Measurements from ENCODE around the gene ST14. TPM values are rescaled to one million over a fixed set of nuclear protein-coding genes. Genes with fewer than 3 reads are reported as not detected.

Gene ST14
- total RNA-seq, 1 donor from 2014 or later: 0.13 TPM

DNA sequence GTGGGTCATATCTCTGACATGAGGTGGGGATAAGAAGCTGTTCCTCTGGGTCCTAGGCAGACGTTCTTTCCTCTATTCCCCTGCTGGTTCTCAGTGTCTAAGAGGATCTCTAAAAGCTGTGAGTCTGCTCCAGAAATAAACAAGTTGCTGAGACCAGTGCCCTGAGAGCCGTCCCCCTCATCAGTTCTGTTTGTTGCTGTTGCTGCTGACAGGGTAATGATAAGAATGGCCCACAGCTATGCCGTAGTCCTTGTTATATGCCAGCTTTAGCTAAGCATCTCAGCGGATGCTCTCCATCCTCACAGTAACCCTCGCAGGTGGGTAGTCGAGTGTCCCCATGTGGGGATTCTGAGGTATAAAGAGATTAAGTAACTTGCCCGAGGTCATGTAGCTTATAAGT, 23.5 kb upstream of the ST14 start:
- no peak for DNase-seq (ENCODE audit: low read depth in 2 of 2)

DNA sequence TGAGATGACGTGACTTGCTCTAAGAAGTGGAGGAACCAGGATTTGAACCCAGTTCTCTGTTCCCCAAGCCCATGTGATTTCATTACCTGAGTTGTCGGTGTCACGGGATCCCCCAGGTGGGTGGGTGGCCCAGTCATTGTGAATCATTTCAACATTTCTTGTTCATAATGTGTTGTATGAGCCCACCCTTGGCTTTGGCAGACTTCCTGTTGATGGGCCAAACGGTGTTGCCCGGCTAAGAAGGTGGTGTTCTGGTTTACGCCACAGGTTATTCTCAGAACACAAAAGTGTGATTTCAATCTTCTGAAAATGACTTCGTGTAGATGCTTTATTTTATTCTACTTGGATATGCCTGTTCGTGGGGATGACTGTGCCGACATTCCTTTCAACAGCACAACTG, 21.6 kb upstream of the ST14 start:
- DNase-seq (ENCODE audit: low read depth in 2 of 2): no peak

DNA sequence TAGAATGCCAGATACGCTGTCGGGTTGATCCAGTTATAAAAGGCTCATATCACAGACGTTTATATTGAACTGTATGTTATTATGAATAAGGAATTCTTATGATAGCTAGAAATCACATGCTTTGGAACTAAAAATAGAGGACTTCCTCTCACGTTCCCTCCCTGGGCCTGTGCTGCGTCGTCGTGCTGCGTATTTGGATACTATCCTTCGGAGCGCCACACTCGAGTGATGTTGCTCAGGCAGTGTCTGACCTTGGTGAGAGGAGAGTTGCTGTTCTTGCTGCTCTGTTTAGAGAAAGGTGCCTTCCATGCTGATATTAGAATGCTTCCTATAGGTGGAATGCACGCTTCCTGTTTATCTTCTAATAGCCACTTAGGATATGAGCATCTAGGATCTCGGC, 20.2 kb upstream of the ST14 start:
- no peak for DNase-seq (ENCODE audit: low read depth in 2 of 2)

DNA sequence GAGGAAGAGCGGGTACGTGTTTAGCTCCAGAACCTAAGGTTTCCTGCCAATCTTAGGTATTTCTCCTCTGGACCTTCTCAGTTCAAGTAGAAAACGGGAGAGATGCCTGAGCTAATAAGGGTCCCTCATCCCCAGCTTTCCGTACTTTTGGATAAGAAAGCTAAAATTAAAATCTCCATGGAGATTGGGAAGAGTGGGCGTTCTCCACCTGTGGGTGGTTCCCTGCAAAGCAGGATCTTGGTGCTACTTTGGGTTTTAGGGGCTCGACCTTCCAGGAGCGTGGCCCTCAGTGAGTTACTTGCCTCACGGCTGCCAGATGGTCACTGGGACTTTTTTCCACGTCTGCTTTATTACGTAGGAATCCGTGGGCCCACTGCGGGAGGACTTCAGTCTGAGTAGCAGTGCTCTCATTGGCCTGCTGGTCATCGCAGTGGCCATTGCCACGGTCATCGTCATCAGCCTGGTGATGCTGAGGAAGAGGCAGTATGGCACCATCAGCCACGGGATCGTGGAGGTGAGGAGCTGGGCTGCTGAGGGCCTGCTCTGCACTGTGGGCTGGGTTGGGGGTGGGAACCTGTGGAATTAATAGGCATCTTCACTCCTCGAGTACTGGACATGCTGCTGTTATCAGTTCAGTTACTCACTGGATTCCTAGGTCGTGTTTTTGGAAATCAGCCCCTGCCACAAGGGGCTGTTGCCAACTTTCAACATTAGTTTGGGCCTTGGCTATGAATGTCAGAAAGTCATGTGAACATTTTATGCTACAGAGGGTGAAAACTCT, 17.8 kb upstream of the ST14 start:
- no peak for DNase-seq (ENCODE audit: low read depth in 2 of 2)

DNA sequence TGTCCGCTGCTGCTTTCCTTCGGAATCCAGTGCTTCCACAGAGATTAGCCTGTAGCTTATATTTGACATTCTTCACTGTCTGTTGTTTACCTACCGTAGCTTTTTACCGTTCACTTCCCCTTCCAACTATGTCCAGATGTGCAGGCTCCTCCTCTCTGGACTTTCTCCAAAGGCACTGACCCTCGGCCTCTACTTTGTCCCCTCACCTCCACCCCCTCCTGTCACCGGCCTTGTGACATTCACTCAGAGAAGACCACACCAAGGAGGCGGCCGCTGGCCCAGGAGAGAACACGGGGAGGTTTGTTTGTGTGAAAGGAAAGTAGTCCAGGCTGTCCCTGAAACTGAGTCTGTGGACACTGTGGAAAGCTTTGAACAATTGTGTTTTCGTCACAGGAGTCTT, 15.4 kb upstream of the ST14 start:
- no peak for DNase-seq (ENCODE audit: low read depth in 2 of 2)

DNA sequence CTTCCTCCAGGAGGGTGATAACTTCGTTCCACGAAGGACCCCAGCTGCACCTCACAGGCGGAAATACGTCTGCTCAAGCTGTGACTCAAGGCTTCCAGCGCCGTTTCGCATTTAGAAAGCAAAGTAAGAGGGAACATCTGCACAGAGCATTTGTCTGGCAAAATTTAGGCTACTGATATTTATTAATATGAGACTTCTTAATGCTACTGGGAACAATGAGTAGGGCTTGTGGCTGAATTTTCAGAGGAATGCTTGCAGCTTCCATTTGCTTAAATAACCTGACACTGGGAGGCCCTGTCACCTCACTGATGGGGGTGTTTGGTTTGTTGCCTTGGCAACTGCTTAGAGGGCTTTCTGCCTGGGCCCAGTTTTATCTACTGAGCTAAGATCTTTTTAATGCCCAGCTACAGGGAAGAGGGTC, 14.7 kb upstream of the ST14 start:
- DNase-seq (ENCODE audit: low read depth in 2 of 2): no peak

DNA sequence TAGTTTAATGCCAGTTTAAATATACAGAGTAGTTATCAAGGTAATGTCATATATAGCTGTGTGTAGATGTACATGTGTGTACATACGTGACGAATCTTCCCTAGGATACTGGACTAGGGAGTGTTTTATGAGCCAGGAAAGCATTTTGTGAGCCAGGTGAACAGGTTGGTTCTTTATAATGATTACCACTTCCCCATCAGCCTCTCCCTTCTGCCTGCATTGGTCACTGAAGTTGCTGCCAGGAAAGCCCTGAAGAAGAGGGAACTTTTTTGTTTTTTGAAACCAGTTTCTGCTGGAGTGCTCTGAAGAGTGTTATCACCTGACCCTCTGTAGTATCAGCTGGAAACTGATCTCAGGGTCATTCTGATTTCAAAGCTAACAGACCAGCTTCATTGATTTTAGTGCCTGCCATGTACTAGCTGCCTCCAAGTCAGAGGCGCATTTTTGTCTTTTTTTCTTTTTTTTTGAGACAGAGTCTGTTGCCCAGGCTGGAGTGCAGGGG, 14.2 kb upstream of the ST14 start:
- DNase-seq (ENCODE audit: low read depth in 2 of 2): no peak

DNA sequence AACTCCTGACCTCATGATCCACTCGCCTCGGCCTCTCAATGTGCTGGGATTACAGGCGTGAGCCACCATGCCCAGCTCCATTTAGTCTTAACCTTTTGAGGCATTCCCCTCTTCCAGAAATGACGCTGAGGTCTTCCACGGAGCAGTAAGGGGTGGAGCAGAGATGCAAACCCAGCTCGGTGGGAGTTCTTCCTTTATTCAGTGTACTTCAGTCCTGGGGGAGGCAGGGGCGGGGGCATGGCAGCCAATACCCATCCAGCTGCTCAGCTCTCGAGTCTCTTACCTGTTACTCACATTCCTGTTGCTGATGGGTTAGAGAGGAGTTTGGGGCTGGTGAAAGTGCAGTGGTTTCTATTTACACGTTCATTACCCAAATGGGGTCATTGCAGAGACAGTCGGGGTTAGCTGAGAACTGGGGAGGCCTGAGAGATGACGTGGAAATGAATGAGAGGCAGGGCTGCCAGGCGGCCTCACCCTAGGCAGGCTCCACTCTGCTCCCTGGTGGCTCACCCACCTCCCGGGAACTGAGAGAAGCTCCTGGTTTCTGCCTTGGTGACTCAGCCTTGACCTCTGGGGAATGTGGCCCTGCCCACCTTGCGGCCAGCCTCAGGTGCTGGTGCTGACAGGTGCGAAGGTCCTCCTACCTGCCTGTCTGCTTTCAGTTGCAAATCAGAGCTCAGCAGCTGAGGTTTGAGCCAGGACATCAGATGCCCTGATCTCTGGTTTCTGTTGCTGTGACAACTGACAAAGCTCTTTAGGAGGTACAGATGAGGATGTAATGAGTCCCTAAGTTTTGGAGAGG, 13.4 kb upstream of the ST14 start:
- DNase-seq (ENCODE audit: low read depth in 2 of 2): peak in 1 of 2 donors; percentile 39

DNA sequence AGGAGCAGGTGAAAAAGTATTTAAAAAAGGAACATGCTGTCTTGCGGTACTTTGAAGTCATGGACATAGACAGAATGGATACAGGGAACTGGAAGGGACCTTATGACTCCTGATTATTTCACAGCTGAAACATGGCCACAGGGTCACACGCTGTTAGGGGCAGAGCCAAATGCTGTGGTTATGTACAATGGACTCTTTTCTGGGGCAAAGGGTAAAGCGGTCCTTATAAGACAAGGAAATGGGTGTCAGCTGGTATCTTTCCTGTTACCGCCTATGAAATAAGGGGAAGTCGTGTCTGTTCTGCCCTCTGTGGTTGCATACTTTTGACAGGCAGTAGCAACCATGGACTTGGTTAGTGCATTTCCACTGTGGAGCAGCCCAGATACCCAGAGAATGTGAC, 12.8 kb upstream of the ST14 start:
- peak in 1 of 2 donors; percentile 45 for DNase-seq (ENCODE audit: low read depth in 2 of 2)

DNA sequence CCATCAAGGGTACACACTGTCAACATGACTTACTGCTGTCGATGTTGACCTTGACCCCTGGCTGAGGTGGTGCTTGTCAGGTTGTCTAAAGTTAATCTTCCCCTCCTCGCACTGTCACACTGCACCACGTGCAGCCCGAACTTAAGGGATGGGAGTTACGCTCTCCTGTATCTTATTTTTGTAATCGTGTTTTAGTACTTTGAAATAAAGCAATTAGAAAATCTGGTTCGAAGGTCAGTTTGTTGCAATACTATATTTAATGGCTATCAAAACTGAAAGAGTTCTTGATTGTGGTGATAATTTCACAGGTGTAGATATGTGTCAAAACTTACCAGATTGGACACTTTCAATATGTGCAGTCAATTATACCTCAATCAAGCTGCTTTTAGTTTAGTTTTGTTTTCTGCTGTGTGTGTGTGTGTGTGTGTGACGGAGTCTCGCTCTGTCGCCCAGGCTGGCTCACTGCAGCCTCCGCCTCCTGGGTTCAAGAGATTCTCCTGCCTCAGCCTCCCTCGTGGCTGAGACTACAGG, 10.7 kb upstream of the ST14 start:
- DNase-seq (ENCODE audit: low read depth in 2 of 2): no peak

DNA sequence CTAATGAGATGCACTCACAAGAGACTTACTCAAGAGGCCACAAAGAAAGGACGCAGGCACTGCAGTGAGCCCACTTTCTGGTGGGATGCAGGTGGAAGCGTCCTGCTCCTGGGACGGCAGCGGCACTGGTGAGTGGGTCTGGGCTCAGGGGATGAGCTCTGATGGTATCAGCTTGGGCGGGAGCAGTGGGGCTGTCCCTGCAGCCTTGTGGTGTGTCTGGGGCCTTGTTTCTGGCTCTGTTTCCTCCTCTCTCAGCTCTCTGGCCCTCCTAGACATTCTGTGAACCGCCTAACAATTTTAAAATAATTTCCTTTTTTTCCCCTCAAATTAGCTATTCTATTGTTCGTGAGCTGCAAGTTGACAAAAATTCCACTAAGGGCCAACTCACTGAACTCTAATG, 8.8 kb upstream of the ST14 start:
- no peak for DNase-seq (ENCODE audit: low read depth in 2 of 2)

DNA sequence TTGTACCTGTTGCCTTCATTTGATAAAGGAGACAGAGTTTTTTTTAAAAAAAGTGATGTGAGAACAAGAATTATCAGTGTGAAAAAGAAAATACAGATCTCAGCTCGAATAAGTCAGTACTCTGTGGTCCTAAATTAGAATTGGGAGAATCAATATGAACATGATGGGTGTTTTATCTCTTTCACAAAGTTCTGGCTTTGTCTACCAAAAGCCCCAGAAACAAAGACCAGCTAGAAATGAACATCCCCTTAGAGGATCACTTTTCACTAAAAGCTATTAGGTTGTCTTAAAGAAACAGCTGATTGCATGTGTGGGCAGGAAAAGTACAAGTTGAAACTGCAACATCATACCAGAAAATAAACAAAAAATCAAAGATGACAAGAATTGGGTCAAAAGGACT, 8.4 kb upstream of the ST14 start:
- DNase-seq (ENCODE audit: low read depth in 2 of 2): no peak

DNA sequence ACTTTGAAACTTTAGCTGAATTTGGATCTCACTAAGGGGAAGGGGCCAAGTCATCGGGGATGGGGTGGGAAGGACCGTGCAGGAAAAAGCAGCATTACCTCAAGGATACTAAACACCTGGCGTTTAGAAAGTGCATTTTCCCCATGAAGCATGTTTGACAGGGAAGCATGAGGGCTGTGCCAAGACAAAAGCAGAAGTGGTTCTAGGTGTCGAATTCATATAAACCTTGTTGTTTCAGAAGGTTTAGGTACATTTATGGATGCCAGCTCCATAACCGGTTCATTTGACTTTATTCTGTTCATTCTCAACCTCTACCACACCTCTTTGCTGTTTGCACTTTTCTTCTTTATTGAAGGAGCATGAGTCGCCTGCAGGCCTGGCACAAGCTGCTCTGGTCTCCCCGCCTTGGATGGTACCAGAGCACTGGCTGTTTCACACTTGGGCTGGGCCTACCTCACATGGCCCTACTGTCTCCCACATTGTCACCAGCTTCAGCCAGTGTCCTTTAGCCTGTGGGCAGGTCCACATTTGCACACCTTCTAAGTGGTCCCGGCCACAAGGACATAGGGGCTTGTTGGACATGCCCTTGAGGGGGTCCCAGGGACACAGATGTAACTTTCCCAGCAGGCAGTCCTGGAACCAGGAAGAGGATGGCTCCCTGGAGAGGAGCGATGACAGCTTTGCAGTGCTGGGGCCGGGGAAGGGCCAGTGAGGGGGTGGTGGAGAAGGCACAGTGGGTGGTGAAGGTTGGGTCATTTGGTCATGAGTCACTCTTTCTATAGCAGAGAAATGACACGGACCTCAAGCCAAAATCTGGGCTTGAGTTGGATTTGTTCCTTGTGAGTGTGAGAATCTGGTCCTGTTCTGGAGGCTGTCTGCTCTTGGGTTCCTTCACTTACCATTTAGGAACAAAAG, 3.2 kb upstream of the ST14 start:
- DNase-seq (ENCODE audit: low read depth in 2 of 2): no peak

DNA sequence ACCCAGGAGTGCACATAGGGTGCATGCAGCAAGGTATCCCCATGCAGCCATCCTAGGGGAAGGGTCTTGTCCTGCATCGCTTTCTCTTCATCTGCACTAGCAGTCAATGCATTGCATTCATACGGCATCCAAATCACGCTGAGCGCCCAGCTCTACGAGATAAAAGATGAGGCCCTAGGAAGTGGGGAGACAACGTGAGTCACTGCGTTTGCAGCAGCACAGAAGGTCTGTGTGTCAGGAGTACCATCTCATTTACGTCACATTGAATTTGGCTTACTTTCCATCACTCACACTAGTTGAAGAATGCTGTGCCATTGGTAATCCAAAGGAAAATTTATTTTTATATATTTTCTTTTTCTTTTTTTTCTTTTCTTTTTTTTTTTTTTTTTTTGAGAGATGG, 2.5 kb upstream of the ST14 start:
- no peak for DNase-seq (ENCODE audit: low read depth in 2 of 2)

DNA sequence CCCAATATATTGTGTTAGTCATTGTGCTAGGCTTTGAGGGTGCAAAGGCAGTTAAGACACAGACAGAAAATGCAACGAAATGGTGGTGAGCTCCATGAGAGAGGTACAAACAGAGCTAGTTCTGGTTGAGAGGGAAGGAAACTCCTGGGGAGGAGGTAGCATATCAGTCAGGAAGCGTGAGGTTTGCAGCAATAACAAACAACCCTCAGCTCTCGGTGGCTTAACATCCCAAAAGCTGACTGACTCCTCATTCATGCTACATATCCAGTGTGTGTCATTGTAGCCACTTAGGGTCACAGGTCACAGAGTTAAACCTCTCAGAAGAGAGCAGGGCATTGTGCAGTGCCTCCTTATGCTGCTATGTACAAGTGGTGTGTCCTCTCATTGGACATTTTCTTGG, 1.7 kb upstream of the ST14 start:
- DNase-seq (ENCODE audit: low read depth in 2 of 2): no peak

DNA sequence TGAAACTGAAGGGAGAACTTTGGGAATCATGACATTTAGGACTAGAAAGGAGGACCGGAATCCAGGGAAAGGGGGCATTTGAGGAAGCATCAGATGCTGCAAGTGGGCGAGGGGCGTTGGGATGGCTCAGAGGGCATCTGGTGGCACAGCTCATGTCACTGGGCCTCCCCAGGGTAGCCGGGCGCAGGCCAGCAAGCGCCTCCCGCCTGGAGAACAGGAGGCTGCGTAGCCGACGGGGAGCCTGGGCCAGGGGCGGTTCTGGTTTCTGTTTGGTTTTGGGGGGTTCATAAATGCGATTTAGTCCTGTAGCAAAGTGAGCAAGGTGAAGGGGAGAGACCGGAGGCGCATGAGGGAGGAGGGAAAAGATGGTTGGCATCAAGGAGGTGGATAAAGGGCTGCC, 443 bp upstream of the ST14 start:
- no peak for DNase-seq (ENCODE audit: low read depth in 2 of 2)

DNA sequence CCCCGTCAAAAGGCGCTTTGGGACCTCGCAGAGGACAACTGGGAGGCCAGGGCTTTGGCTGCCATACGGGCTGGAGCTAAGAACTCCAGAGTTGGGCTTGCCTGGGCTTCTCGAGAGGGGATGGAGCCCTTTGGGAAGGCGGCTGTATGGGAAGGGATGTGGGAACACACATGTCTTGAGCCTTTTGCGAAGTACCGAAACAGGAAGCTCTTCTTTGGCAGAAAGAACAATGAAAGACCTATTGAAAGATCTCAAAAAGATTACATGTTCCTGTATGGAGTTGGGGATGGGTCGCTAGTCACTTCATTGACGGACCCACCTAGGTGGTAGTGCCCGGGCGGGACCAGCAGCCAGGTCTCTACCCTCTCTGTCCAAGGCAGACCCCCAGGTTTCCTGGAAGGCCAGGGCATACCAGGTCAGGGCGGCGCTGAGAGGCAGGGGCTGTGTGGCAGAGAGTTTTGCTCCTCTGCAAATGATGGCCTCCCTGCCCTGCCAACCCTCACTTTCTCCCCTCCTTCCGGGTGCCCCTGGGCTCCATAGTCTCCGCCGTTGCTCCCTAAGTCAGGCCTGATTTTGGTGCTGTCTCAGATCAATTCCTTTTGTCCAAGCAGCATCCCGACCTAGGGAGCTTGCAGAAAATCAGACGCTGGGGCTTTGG, 1.0 kb downstream of the ST14 start:
- DNase-seq (ENCODE audit: low read depth in 2 of 2): no peak

DNA sequence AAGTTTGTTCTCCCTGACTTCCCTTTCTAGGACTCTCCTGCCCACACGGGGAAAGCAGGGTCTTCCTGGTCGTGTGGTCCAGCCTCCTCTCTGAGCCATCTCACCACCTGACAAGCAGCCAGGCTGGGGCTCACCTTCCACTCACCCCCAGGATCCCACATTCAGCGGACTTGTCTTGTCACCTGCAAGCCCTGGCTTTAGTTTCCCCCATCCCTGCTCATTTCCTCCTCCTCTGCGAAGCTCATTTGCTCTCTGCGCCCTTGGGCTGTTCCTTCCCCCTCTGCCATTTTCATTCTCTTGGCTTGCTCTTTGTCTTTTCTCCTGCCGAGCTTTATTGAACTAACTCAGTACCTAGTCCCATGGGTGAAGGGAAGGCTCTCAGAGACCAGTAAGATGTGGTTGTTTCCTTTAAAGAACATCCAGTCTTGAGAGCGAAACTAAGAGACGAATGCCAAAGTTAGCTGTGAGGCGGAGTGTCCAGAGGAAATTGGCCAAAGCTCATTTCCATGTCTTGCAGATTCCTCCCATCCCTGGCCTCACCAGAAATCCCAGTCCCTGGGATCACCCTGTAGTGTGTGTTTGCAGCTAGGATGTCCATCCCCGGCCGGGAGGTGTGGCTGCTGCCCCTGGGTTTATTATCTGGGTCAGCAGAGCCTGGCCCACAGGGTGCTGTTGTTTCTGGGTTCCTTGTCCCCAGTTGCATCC, 2.0 kb downstream of the ST14 start:
- DNase-seq (ENCODE audit: low read depth in 2 of 2): no peak

DNA sequence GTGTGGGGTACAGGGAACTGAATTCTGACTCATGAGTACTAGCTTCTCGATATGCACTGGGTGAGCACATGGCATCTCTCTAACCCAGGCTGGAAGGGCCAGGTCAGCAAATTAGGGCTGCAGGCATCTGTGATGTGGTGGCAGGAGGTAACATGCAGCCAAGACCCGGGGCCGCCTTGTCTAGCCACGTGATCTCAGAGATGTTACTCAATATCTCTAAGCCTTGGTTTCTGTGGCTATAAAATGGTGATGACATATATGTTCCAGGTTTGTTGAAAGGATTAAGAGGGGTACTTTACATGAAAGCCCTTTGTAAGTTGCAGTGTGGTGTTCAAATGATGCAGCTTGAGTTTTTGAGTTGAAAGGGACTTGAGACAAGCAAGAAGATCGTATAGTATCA, 3.2 kb downstream of the ST14 start:
- no peak for DNase-seq (ENCODE audit: low read depth in 2 of 2)
